Hepatocyte (in vitro differentiated cells): ENCODE measurements around the gene IGLL5.

Experiments used
- CTCF ChIP-seq: fragments of 200-600 bp; sonication (generic); IDR thresholded peaks from 2 replicates; pipeline ENCODE4 v1.5.1; 2016; ENCODE audit warnings: antibody characterized with exemption, mild to moderate bottlenecking; ENCODE audit not compliant: poor library complexity
- EZH2 ChIP-seq: fragments of 200-600 bp; sonication (generic); IDR thresholded peaks from 2 replicates; pipeline ENCODE4 v1.6.1; 2016; ENCODE audit warnings: antibody characterized with exemption, mild to moderate bottlenecking, borderline replicate concordance
- EZH2phosphoT487 ChIP-seq: fragments of 200-600 bp; sonication (generic); IDR thresholded peaks from one replicate; pipeline ENCODE4 v1.6.1; 2018; ENCODE audit warnings: antibody characterized with exemption, mild to moderate bottlenecking, low read depth, moderate library complexity; ENCODE audit not compliant: unreplicated experiment, severe bottlenecking

- no peak for TF ChIP-seq EZH2
- no peak for TF ChIP-seq CTCF
- no peak for TF ChIP-seq EZH2phosphoT487
These were observed 43.8 kb upstream of the IGLL5 start for GRCh38 chr22:22843848-22844247.
